H4 (cell line): ENCODE data around the gene GPR61. TPM values are rescaled to one million over a fixed set of nuclear protein-coding genes. Genes with fewer than 3 reads are reported as not detected.

Experiments
- DNase-seq: peaks from one replicate; pipeline ENCODE4 v3.0.0-alpha.2; 2015; ENCODE audit warnings: low spot score
- total RNA-seq: library from RNA; depleted of rRNA; stranded (reverse); fragments of >200 nt; shearing (Covaris generic); gene quantifications from 2 replicates; pipeline ENCODE4 v1.2.3, GENCODE V29; 2014

Gene GPR61
- total RNA-seq, 1 experiment from 2014 or later: not detected

GRCh38 chr1:109509176-109510134, 30.2 kb upstream of the GPR61 start, which contains the start of gene AMIGO1:
TSS of gene AMIGO1 (minus strand) at chr1:109509727. CDS start at chr1:109508912, 815 bp downstream.
- DNase-seq: no peak

- no peak for DNase-seq
These were observed 26.5 kb upstream of the GPR61 start for GRCh38 chr1:109513110-109513710.

DNA sequence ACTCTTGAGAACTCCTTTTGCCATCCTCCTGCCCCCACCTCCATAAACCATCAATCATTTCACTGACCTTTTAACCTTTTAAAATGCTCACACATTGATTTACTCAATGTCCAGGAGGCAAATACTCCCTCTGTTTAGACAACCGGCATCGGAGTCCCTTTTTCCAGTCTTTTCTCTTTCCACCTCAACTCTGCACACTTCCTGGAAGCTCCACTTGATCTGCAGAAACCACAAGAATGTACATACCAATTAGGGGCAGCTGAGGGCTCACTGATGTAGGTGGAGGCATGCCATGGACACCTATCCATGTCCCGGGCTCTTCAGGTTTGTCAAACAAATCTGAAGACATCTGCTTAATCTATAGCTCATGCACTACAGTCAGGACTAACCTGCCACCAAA, 24.8 kb upstream of the GPR61 start:
- DNase-seq: no peak

DNA sequence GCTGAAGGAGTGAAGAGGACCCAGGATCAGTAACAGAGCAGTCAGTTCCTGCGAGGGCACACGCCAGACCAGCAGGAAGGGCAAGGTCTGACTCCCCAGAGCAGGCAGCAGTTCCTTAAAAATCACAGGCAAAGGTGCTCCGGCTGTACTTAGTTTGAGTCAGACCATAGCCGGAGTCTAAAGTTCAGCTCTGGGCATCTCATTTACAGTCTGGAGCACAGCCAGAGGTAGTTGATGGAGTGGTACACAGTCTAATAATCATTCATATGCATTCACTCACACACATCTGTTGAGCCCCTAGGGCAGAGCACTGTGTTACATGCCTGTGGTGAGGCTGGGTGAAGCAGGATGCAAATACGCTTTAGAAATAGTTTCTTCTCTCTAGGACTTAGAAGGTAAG, 22.8 kb upstream of the GPR61 start:
- no peak for DNase-seq

- DNase-seq: no peak
These were observed 22.3 kb upstream of the GPR61 start for GRCh38 chr1:109517337-109517736.

DNA sequence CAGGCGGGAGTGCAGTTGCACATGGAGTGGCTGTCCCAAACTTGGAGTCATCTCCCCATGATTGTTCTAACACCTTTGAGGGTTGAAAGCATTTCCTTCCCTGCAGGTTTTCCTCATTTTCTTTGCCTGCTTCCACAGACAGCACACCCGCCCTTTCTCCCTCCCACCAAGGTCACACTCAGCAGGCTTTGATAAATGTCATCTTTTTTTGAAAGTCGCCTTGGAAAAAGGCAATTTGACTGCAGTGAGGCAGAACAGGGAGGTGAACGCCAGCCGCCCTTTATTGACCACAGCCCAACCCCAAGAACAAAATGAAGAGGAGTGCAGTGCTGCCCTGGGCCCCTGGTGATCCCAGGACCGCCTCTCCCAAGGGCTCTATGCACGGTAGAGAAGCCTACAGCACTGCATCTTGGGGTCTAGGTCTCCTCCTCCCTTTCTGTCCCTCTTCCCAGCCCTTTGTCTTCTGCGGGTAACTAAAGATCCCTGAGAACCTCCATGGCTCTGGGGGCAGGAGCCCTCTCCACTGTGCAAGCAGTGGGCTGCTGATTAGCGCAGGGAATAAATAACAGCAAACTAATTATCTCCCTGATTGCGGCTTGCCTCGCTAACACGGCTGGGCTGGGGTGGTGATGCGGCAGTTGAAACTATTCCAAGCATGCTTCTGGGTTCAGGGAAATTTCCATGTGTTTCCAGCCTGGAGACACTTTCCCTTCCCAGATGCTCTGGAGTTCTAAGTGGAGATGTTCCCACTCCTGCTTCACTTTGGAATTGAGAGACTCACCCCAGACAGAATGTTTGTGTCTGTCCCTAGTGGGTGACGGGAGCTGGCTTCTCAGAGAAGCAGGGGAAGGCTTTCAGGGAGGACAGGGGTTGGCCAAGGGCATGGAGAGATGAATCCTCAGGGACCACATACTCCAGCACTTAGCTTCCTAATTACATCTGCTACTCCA, 18.4 kb upstream of the GPR61 start:
- no peak for DNase-seq

GRCh38 chr1:109522026-109522425, 17.6 kb upstream of the GPR61 start:
- DNase-seq: no peak

DNA sequence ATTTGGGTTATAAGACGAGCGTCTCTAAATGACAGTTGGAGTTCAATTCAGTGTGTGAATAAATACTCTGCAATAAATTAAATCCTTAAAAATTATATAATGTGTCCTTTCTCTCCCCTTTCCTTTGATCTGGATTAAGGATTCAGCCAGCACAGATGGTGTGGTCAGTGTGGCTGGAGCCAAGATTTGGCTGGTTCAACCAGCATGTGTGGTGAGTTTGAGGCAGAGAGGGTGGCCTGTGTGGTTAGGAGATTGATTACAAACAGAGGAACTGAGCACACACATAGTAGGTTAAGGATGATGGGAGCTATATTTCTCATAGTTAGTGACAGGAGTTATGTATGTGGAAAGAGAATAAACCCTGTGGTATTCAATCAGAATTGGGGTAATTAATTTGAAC, 16.0 kb upstream of the GPR61 start:
- DNase-seq: no peak

DNA sequence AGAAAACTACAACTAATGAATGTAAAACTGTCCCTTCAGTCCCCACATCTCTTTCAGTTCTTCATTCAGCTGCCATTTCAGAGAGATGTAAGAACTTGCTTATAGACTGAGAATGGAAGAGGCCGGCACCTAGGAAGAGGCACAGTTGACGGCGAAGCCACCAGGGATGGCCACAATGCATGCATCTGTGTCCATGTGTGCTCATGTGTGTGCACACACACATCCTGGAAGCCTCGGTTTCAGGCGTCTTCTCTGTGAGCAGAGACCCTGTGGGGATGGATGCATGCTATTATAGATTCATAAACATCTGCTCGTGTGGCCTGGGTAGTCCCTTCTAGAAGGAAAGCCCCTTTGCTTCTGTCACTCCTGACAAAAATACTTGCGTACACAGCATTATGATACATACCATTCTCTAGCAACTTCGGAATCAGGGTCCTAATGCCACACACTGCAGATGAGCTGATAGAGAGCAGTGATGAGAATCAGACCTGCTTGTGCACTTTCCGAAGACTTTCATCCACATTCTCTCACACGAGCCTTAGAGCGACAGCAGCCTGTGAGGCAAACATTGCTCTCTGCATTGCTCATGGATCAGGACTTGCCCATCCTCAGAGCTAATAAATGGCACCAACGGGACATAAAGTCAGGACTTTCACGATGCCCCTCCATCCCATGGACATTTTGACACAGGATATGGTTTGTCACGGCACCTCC, 12.4 kb upstream of the GPR61 start:
- no peak for DNase-seq

DNA sequence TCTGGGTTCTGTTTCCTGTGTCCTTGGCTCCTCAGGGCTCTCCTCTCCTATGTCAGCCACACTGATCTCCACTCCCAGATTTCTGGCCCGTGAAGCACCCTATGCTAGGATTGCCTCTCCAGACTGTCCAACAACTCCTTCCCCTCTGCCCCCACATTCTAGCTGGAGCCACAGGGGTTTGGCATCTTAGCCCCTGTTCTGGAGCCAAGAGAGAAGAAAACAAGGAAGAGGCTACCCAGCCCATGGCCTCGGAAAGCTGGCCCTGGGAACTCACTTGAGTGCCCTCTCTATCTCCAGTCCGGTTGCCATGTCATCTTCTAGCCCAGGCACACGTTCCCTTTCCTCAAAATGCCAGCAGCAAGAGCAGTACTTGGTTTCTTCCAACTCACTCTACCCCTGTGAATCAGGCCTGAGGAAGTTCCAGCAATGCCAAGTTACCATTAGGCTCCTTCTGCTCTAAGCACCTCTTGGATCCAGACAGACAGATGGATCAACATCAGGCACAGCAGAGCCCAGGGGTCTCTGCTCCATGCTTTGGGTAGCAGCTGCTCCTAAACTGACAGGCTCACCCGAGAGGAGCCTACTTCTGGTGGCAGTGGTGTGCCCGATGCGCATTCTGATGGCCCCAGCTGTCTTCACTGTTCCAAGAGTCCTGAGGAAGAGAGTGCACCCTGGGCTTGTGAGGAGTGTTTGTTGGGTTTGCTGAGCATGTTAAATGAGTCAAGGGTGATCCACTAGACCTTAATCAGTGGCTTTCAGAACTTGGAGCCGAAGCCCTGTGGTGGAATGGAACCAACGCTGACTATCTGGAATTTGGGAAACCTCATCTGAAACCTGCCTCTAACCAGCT, 11.6 kb upstream of the GPR61 start:
- DNase-seq: no peak

DNA sequence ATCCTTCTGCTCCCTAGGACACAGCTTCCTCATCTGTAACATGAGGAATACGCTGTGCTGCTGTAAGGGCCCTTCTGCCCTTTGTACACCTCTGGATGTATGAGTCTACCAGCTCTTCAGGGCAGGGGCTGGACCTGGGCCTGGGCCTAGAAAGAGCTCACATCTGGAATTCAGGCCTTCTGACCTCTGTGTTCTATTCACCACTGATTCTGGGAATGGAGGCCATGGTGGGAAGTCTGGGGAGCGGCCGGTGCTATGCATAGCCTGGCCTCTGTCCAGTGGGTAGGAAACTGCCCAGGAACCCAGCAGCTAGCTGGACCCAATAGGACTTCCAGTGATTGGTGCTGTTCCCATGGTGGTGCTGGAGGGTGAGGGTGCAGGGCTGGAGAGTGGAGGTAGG, 11.0 kb upstream of the GPR61 start:
- DNase-seq: no peak

DNA sequence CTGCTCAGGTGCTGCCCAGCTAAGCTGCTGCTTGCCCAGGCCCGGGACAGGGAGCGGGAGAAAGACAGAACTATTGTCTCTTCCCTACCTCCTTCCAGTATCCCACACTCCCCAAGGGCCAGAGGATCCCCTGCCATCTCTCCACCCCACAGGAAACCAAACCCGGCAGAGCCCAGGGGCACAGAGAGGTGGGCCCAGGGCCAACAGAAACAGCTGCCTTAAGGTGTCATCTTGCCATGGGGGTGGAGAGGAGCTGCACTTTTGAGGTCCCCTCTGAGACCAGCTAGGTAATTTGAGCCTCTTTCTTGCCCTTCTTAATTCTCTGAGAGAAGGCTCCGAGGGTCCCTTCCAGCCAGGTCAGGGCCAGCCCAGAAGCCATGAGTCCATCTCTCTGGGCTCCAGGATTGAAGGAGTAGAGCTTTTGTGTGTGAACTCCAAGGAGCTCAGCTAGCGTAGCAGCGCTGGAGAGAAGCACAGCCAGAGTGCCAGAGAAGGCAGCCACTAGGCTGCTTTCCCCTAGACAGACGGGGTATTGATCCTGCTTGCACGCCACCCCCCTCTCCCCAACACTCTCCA, 9.7 kb upstream of the GPR61 start:
- no peak for DNase-seq

- DNase-seq: no peak
These were observed 9.1 kb upstream of the GPR61 start for GRCh38 chr1:109530457-109531087.

DNA sequence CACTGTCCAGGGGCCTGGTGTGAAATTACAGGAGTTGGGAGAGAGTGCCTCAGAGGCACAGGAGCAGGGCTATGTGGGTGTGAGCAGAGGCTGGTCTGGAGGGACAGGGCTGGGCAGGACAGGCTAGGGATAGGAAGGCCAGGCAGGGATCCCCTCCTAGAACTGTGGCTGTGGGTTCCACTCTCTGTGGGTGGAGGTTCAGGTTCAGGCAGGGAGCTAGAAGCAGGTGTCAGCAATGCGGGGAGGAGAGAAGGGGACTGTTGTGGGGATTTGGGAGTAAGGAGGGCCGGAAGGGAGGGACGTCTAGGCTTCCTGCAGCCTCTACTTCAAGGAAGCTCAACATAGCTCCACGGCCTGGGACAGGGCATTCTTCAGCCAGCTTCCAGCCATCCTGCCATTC, 8.3 kb upstream of the GPR61 start:
- DNase-seq: no peak

- no peak for DNase-seq
These were observed 7.8 kb upstream of the GPR61 start for GRCh38 chr1:109531826-109532364.

DNA sequence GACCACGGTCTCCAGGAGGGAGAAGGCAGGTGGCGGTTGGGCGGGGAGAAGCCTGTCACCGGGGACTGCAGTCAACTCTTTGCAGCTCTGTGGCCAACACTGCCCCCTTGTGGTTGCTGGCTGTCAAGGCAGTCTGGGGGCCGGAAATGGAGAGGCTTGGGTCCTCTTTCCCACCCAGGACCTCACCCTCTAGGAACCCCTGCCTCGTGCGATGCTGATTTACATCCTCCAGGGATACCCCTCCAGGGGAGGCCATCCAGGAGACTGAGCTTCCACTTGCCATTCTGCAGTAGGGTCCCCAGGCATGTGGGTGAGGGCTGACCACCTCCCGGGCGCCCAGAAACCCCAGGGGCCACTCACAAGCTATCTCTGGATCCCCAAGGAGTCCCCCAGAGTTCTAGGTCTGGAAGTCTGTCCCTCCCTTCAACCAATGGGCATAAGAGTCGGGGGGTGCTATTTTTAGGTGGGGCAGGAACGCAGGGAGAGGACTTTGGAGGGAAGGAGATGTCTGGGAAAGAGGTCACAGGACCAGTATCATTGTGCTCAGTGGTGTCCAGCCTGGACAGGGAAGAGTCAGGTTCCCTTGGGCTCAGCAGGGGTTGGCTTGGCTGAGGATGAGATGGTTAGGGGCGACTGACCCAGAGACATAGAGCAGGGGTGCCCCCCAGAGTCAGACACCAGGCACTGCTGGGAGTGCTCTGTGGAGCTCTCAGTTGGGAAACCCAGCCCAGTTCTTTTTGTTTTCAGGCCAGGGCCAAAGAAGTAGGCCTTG, 7.1 kb upstream of the GPR61 start:
- peak; percentile 65 for DNase-seq

DNA sequence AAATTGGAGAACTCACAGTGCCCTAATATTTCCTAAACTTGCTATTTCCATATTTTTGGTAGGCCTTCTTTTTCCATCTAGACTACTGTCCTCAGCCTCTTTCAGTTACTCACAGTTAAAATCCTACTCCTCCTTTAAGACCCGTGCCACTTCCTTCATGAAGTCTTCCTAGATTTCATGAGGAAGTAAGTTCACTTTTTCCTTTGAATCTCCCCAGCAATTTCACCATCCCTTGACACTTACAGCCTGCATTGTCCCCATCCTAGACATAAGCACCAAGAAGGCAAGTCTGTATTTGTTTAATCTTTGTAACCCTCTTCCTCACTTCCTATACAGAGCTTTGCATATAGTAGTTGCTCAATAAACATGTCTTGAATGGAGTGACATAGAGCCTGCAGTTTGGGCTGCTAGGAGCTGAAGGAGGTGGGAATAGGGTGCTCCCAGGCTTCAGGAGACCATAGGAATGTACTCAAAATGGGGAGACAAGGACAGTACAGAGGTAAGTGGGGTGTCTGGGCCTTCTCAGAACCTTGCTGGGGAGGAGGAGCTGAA, 5.3 kb upstream of the GPR61 start:
- no peak for DNase-seq

- no peak for DNase-seq
These were observed 4.2 kb upstream of the GPR61 start for GRCh38 chr1:109535481-109535880.
